Measurements from ENCODE around the gene UPK2.

Gene UPK2

GRCh38 chr11:118928870-118929500 is 27.1 kb upstream of the UPK2 start:
- H3K9ac ChIP-seq (ENCODE audit: low read length): peak overlapping the region; percentile 34

DNA sequence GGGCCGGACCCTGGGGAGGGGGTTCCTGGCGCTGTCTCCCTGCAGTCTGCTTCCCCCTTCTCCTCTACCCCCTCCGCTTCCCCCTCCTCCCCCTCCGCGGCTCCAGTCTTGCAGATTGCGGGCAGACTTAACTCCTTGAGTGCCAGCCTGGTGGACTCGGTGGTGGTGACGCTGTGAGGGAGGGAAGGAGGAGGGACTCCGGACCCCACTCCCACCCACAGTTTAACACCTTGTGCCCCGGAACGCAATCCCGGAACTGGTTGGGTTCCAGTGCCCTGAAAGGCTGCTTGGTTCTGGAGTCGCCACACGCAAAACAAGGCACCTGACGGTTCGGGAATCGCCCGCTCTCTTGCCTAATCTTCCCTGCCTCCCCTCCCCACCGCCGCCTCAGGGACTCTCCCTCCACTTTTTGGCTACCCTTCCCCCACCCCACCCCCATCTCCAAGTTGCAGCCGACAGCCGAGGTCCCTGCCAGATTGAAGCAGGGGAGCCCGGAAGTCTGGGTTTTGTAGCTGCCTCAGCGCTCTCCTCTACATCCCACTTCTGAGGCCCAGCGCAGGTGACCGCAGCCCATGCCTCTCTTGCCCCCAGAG is 26.5 kb upstream of the UPK2 start:
- Histone ChIP-seq H3K4me1 (ENCODE audit: control insufficient read depth, insufficient read depth, low read length) (peaks cover 22% of the 10 kb centered on the region), H3K9me3 (ENCODE audit: control insufficient read depth, insufficient read depth, low read depth, low read length) (no peaks in the 10 kb centered on the region), H3K9ac (ENCODE audit: low read length) (peak overlapping the region; percentile 60), H3K27me3 (ENCODE audit: control insufficient read depth, insufficient read depth, low read length) (peaks cover 20% of the 10 kb centered on the region), H3K27ac (ENCODE audit: low read depth, low read length) (peak overlapping the region; percentile 22; the same call in 1 of the 2 replicates), H3K4me3 (ENCODE audit: low read depth, low read length) (peak overlapping the region; percentile 89), H3K36me3 (ENCODE audit: control insufficient read depth, insufficient read depth, low read length) (no peaks in the 10 kb centered on the region)

More at GRCh38 chr11:118928870-118929500, 27.1 kb upstream of the UPK2 start:
- Histone ChIP-seq H3K9me3 (ENCODE audit: control insufficient read depth, insufficient read depth, low read depth, low read length) (no peaks in the 10 kb centered on the region), H3K4me1 (ENCODE audit: control insufficient read depth, insufficient read depth, low read length) (peaks cover 29% of the 10 kb centered on the region), H3K36me3 (ENCODE audit: control insufficient read depth, insufficient read depth, low read length) (no peaks in the 10 kb centered on the region), H3K27ac (ENCODE audit: low read depth, low read length) (no peak overlapping the region; the same call in 1 of the 2 replicates), H3K4me3 (ENCODE audit: low read depth, low read length) (peak overlapping the region; percentile 89), H3K27me3 (ENCODE audit: control insufficient read depth, insufficient read depth, low read length) (peaks cover 20% of the 10 kb centered on the region)

DNA sequence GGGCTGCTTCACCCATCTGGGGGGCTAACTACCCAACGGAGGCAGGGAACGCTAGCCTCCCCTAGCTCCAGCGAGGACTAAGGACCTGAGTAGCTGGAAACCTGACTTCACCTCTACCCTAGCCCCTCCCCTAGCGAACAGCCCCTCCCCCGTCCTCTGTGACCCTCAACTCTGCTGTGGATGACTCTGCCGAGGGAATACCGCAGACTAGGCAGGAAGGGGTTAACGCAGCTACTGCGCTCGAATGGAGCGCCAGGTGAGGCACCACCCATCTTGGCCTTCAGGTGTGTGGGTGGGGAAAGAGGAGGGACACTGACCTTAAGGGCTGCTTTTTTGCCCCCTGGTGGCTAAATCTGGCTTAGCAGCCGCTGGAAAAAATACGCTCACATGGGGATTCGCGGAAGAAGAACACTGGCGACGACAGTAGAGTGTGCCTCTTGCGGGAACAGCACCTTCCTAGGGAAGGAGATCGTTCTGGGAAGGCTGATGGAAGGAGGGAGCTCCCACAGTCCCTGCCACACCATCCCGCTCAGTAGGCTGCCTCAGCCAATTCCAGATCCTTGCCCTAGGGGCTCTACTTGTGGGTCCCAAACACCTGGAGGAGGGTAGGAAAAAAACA is 25.9 kb upstream of the UPK2 start:
- Histone ChIP-seq H3K36me3 (ENCODE audit: control insufficient read depth, insufficient read depth, low read length) (no peaks in the 10 kb centered on the region), H3K4me1 (ENCODE audit: control insufficient read depth, insufficient read depth, low read length) (peaks cover 22% of the 10 kb centered on the region), H3K27ac (ENCODE audit: low read depth, low read length) (peak overlapping the region; percentile 22; the same call in 1 of the 2 replicates), H3K27me3 (ENCODE audit: control insufficient read depth, insufficient read depth, low read length) (peaks cover 20% of the 10 kb centered on the region), H3K4me3 (ENCODE audit: low read depth, low read length) (peak overlapping the region; percentile 89), H3K9me3 (ENCODE audit: control insufficient read depth, insufficient read depth, low read depth, low read length) (no peaks in the 10 kb centered on the region), H3K9ac (ENCODE audit: low read length) (peak overlapping the region; percentile 60)

DNA sequence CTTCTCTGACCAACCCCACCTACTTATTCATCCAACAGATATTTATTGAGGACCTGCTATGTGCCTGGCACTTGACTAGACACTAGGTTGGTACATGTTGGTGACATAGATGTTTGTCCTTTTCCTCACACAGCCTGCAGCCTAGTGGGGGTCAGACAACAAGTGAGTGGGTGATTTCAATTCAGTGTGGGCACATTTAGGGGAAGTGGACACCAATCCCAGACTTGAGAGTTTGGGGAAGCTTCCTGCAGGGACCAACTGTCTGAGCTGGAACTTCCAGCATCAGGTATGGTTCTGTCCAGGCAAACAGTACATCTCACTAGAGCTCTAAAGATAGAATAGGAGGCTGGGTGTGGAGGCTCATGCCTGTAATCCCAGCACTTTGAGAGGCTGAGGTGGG is 24.5 kb upstream of the UPK2 start:
- Histone ChIP-seq H3K36me3 (ENCODE audit: control insufficient read depth, insufficient read depth, low read length) (no peaks in the 10 kb centered on the region), H3K4me3 (ENCODE audit: low read depth, low read length) (no peak overlapping the region), H3K9me3 (ENCODE audit: control insufficient read depth, insufficient read depth, low read depth, low read length) (no peaks in the 10 kb centered on the region), H3K9ac (ENCODE audit: low read length) (no peak overlapping the region), H3K27me3 (ENCODE audit: control insufficient read depth, insufficient read depth, low read length) (peaks cover 20% of the 10 kb centered on the region), H3K27ac (ENCODE audit: low read depth, low read length) (no peak overlapping the region), H3K4me1 (ENCODE audit: control insufficient read depth, insufficient read depth, low read length) (peaks cover 17% of the 10 kb centered on the region)

GRCh38 chr11:118933486-118933885 is 22.6 kb upstream of the UPK2 start:
- Histone ChIP-seq H3K27ac (ENCODE audit: low read depth, low read length) (no peak overlapping the region), H3K36me3 (ENCODE audit: control insufficient read depth, insufficient read depth, low read length) (no peaks in the 10 kb centered on the region), H3K27me3 (ENCODE audit: control insufficient read depth, insufficient read depth, low read length) (peaks cover 12% of the 10 kb centered on the region)

GRCh38 chr11:118935376-118935775 is 20.7 kb upstream of the UPK2 start:
- Histone ChIP-seq H3K36me3 (ENCODE audit: control insufficient read depth, insufficient read depth, low read length) (no peaks in the 10 kb centered on the region), H3K27ac (ENCODE audit: low read depth, low read length) (no peak overlapping the region), H3K27me3 (ENCODE audit: control insufficient read depth, insufficient read depth, low read length) (peaks cover 12% of the 10 kb centered on the region), H3K4me3 (ENCODE audit: low read depth, low read length) (no peak overlapping the region), H3K9me3 (ENCODE audit: control insufficient read depth, insufficient read depth, low read depth, low read length) (no peaks in the 10 kb centered on the region), H3K4me1 (ENCODE audit: control insufficient read depth, insufficient read depth, low read length) (peaks cover 17% of the 10 kb centered on the region), H3K9ac (ENCODE audit: low read length) (no peak overlapping the region)

More at GRCh38 chr11:118933486-118933885, 22.6 kb upstream of the UPK2 start:
- Histone ChIP-seq H3K9me3 (ENCODE audit: control insufficient read depth, insufficient read depth, low read depth, low read length) (no peaks in the 10 kb centered on the region), H3K4me1 (ENCODE audit: control insufficient read depth, insufficient read depth, low read length) (peaks cover 8% of the 10 kb centered on the region), H3K4me3 (ENCODE audit: low read depth, low read length) (no peak overlapping the region), H3K9ac (ENCODE audit: low read length) (no peak overlapping the region)

- Histone ChIP-seq H3K4me1 (ENCODE audit: control insufficient read depth, insufficient read depth, low read length) (peaks cover 15% of the 10 kb centered on the region), H3K27me3 (ENCODE audit: control insufficient read depth, insufficient read depth, low read length) (0 out of 2 replicates have a peak, but pooled peaks cover 4% of the 10 kb centered on the region), H3K4me3 (ENCODE audit: low read depth, low read length) (no peak overlapping the region), H3K36me3 (ENCODE audit: control insufficient read depth, insufficient read depth, low read length) (no peaks in the 10 kb centered on the region), H3K9ac (ENCODE audit: low read length) (no peak overlapping the region), H3K9me3 (ENCODE audit: control insufficient read depth, insufficient read depth, low read depth, low read length) (no peaks in the 10 kb centered on the region), H3K27ac (ENCODE audit: low read depth, low read length) (no peak overlapping the region)
Measured at GRCh38 chr11:118938491-118939403, 17.4 kb upstream of the UPK2 start.

DNA sequence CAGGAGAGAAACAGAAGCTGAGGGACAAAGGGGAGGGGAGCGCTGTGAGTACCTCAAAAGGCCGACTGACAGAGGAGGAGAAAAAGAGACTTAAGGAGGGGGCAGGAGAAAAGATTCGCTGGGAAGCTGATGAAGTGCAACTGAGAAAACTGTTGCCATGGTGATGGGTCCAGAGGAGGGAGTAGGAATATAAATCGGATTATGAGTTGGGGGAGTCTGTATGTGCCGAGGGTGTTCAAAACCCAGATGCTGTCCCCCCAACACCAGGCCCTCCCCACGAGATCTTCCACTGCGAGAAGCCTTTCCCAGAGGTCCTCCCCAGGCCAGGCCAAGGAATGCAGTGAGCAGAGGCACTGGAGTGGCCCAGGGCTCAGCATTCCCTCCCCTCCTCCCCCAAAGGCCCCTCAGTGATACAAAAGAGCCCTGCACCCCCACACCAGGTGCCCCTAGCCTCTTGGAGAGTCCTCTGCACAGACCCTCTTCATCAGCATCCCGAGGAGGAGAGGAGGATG is 16.6 kb upstream of the UPK2 start:
- peaks cover 15% of the 10 kb centered on the region for H3K4me1 ChIP-seq (ENCODE audit: control insufficient read depth, insufficient read depth, low read length)
- no peaks in the 10 kb centered on the region for H3K36me3 ChIP-seq (ENCODE audit: control insufficient read depth, insufficient read depth, low read length)
- H3K27me3 ChIP-seq (ENCODE audit: control insufficient read depth, insufficient read depth, low read length): 0 out of 2 replicates have a peak, but pooled peaks cover 4% of the 10 kb centered on the region
- H3K4me3 ChIP-seq (ENCODE audit: low read depth, low read length): no peak overlapping the region
- no peak overlapping the region for H3K27ac ChIP-seq (ENCODE audit: low read depth, low read length)
- H3K9me3 ChIP-seq (ENCODE audit: control insufficient read depth, insufficient read depth, low read depth, low read length): no peaks in the 10 kb centered on the region
- no peak overlapping the region for H3K9ac ChIP-seq (ENCODE audit: low read length)

DNA sequence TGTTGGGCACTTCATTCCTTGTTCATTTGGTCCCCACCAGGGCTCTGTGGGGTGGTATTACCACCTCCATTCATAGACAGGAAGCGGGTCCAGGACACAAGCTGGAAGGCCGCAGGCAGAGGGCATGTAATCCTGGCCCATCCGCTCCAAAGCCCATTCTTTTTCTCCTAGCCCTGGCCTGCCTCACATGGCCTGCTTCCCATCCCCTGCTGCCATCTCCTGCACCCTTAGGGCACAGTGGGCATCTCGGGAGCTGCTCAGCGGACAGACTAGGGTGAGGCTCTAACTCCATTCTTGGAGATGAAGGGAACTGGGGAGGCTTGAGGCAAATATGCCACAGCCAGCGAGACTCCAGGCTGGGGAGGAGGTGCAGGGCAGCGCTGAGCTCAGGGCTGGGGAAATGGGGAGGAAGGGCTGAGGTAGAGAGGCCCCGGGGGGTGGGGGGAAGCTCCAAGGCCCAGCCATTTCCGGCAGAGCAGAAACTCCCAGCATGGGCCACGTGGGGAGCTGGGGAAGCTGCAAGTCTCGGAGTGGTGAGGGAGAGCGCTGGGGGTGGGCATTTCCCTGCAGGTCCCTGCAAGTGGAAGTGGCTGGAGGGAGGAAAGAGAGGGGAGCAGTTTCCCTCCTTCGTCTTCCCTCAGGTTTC is 16.0 kb upstream of the UPK2 start:
- H3K9ac ChIP-seq (ENCODE audit: low read length): peak overlapping the region; percentile 25
- H3K4me3 ChIP-seq (ENCODE audit: low read depth, low read length): no peak overlapping the region
- H3K4me1 ChIP-seq (ENCODE audit: control insufficient read depth, insufficient read depth, low read length): peaks cover 15% of the 10 kb centered on the region
- H3K27me3 ChIP-seq (ENCODE audit: control insufficient read depth, insufficient read depth, low read length): 0 out of 2 replicates have a peak, but pooled peaks cover 4% of the 10 kb centered on the region
- no peaks in the 10 kb centered on the region for H3K36me3 ChIP-seq (ENCODE audit: control insufficient read depth, insufficient read depth, low read length)
- H3K27ac ChIP-seq (ENCODE audit: low read depth, low read length): no peak overlapping the region
- H3K9me3 ChIP-seq (ENCODE audit: control insufficient read depth, insufficient read depth, low read depth, low read length): no peaks in the 10 kb centered on the region

DNA sequence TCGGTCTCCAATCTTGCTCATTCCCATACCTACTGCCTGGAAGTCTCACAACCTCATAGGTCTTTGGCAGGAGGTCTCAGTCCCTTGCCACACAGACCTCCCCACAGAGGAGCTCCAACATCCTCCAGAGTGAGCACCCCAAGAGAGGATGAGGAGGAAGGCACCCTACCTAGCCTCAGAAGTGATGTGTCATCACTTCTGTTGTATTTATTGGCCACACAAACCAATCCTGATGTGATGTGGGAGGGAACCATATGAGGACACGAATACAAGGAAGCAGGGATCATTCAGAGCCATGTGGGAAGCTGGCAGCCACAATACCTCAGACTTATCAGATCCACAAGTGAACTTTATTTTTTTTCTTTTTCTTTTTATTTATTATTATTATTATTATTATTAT is 9.0 kb upstream of the UPK2 start:
- H3K9me3 ChIP-seq (ENCODE audit: control insufficient read depth, insufficient read depth, low read depth, low read length): no peaks in the 10 kb centered on the region
- no peak overlapping the region for H3K27ac ChIP-seq (ENCODE audit: low read depth, low read length)
- H3K9ac ChIP-seq (ENCODE audit: low read length): no peak overlapping the region
- no peaks in the 10 kb centered on the region for H3K27me3 ChIP-seq (ENCODE audit: control insufficient read depth, insufficient read depth, low read length)
- H3K4me1 ChIP-seq (ENCODE audit: control insufficient read depth, insufficient read depth, low read length): no peaks in the 10 kb centered on the region
- no peaks in the 10 kb centered on the region for H3K36me3 ChIP-seq (ENCODE audit: control insufficient read depth, insufficient read depth, low read length)
- H3K4me3 ChIP-seq (ENCODE audit: low read depth, low read length): no peak overlapping the region
